Measurements from ENCODE around the gene MRPL36.

Gene MRPL36

DNA sequence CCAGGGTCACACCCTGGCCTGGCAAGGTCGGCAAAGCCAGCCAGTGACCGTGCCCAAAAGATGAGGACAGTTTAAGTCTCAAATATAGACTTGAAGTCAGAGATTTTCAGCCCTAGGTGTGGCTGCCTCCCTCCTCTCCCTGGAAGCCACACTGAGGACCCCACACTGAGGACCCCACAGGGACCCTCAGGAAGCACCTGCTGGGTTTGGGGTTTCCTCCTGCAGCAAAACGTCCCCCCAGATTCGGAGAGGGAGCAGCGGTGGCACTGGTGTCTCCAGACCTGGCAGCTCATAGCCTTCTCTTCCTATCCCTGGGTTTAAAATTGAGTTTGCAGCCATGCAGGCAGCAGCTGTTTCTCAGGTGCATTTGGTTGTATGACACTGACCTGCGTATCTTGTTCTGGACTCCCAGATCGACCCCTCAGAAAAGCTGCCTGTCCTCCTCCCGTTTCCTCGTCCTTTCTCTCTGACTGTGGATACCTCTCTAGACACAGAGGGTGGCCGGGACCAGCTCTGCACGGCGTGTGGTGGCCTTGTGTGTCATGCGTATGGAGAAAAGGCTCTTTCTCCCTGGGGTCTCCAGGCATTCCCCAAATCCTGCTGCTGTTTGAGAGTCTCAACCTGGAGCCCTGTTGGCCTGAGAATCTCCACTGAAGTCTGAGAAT, 36.6 kb downstream of the MRPL36 start:
- DNase-seq = no peak

- DNase-seq = no peak
Observed at GRCh38 chr5:1762121-1762882, 37.3 kb downstream of the MRPL36 start.

DNA sequence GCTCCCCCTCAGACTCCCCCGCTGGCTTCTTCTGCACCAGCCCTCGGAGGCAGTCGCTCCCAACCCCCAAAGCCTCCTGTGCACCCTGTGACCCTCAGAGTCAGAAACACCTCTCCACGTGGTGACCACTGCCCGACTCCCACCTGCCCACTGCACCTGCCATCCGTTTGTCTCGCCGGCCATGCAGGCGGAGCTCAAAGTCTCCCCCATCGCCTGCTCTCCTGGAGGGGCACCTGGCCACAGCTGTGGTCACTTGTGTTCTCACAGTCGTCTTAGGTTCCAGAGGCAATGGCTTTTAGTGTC, 38.2 kb downstream of the MRPL36 start:
- DNase-seq = no peak

DNA sequence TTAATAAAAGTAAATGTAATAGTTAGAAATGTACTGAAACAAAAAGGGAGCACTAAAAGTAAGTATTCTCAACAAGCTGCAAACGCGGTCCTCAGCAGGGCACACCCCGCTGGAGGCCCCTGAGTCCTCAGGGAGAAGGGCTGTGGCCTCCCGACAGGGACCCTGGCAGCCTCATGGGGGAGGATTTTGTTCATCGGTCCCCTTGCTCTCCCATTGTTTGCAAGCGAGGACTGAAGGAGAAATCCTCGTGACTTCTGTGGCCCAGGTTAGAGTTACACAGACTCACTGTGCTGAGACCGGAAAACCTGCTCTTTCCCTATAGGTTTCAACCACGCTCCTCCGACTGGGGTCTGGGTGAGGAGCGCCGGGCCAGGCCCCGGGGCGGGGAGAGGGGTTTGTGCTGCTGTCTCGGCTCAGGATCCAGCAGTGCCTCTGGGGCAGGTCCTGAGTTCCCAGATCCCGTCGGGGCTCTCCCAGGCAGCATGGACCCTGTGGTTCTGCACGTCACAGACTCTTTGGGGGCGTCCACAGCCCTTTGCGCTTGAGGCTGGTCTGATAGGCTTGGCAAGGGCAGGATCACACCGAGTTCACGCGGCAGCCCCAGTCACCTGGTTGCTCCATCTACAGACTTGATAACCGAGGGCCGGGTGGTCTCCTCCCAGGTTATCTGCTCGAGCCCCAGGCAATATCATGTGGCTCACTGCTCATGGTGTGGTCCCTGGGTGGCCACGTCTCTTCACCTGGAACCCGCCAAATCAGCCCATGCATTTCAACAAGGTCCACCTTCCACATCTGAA, 38.8 kb downstream of the MRPL36 start:
- no peak for DNase-seq

- DNase-seq = no peak
Observed at GRCh38 chr5:1760231-1760630, 39.4 kb downstream of the MRPL36 start.

- DNase-seq = no peak
Observed at GRCh38 chr5:1759378-1759970, 40.2 kb downstream of the MRPL36 start.

DNA sequence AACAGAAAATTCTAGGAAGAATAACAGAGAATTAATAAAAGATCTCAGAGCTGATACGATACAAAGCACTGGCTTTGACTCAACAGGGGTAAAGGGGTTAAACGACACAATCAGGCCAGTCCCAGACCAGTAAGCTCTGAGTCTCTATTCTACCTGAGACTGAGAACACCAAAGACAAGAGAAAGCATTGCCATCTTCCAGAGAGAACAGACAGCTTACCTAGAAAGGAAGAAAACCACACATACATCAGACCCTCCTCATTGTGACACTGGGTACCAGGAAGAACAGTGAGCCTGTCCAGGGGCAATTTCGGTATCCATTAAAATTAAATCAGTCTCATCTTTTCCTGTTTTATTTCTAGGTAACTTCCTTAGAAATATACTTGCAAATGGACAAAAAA, 41.1 kb downstream of the MRPL36 start:
- no peak for DNase-seq

GRCh38 chr5:1757511-1757910, 42.1 kb downstream of the MRPL36 start:
- DNase-seq = no peak

- no peak for DNase-seq
Observed at GRCh38 chr5:1756481-1756880, 43.2 kb downstream of the MRPL36 start.

GRCh38 chr5:1755321-1755949, 44.2 kb downstream of the MRPL36 start:
- DNase-seq = no peak

- DNase-seq = no peak
Observed at GRCh38 chr5:1754531-1755220, 45.0 kb downstream of the MRPL36 start.

- DNase-seq = no peak
Observed at GRCh38 chr5:1753490-1753889, 46.1 kb downstream of the MRPL36 start.

- DNase-seq = no peak
Observed at GRCh38 chr5:1752881-1753280, 46.8 kb downstream of the MRPL36 start.

DNA sequence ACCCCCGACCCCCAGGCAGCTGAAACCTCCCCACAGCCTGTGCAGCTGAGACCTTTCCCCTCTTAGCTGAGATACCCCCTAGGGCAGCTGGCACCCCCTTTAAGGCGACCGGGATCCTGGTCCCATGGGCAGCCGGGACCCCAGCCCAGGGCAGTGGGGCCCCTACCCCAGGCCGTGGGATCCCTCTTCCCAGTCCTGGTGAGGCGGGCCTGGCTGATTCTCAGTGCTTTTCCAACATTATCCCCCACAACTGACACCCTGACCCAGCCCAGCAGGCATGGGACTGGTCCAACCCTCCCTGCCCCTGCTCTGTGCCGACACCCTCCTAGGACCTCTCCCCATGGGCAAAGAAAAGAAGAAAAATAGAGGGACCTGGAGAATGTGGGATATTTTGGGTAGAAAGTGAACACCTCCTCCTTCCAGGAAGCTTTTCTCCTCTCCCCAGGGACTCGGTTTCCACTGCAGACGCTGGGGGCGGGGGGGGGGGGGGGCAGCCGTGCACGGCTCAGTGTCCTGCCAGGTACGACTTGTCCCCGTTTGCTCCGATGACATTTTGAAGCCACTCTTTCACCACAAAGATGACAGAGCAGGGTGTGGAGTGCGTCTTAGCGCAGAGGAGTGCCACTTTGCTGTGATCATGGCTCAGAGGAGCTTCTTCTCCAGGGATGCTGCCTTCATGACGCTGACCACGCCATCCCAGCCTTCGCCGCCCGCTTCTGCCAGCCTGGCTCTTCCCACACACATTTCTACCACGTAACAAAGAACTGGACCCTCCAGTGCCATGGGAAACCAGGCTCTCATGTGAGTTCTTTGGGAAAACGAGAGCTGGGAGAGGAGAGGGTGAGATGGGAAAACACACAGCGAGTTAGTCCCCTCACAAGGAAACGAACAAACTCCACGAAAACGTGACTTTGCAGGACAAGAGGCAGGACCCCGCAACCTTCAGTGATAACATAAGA, 47.5 kb downstream of the MRPL36 start:
- DNase-seq = no peak

DNA sequence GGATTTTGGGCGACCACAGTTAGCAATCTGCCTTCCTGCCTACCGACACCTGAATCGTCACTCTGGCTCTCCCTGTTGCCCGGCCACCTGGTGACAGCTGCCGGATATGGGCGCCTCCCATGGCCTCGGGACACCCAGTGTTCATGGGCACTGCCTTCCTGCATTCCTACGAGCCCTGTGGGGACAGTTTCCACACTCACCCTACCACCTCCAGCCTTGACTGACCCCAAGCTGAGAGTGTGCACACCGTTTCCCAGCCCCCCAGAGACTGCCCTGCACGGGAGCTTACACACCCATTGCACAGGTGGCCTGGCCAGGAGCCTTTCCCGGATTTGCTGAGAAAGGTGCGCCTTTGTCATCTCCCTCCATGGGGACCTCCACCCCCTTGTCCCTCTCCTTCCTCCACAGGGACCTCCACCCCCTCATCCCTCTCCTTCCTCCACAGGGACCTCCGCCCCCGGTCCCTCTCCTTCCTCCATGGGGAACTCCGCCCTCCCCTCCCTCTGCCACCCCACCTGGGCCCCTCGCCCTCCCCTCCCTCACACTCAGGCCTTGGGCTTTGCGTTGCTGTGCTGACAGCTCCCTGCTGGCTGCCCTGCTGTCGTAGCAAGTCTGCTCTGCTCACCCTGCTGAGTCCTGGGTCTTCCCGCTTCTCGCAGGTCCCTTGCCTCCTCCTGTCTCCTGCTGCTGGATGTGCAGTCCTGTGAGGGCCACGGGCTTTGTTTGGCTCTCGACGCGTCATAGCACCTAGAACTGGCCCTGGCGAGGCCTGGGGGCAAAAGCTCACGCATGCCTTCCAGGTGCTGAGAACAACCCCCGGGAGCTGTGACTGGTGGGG, 48.4 kb downstream of the MRPL36 start:
- no peak for DNase-seq

GRCh38 chr5:1750469-1750868, 49.2 kb downstream of the MRPL36 start:
- DNase-seq = no peak

DNA sequence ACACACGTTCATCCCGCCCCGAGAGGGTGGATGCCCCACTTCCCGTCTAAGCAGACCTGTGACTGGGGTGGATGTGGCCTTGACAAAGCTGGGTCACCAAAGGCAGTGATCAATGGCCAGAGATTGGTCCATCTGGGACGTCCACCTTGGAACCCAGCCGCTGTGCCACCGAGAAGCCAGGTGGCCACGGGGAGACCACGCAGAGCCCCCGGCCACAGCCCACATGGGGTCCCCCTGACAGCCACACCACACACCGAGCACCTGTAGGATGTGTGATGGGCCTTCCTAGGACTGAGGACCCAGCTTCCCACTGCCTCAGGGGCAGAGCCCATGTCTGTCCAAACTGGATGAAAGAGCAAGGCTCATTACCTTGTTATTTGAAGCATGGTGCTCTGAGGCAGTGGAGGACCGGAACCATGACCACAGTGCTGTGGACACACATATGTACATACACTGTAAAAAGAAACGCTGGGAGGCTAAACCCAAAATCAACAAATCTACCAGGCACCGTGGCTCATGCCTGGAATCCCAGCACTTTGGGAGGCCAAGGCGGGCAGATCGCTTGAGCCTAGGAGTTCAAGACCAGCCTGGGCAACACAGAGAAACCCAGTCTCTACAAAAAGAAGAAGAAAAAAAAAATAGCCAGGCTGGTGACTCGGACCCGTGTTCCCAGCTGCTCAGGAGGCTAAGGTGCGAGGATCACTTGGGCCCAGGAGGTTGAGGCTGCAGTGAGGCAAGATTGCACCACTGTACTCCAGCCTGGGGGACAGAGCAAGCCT, 50.1 kb downstream of the MRPL36 start:
- DNase-seq = no peak

DNA sequence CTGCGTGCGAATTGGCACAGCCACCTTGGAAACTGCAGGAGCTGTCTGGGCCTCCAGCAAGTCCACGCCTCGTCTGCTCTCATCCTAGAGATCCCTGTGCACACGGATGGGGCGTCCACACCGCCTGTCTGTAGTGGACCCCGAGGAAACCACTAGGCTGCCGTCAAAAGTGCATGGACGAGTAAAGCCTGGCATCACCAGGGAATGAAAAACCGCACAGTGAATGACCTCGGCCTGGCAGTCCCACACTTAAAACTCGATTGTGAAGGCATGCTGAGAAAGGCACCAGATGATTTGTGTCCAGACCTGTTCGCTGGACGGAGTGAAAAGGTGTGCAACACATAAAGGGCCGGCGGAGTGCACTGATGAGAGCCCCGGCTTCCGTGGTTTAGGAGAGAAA, 50.8 kb downstream of the MRPL36 start:
- DNase-seq = no peak

Measured in NCI-H1694 (cell line).